GM15510 (cell line): ENCODE data around the gene ITPKC.

Source experiments
- POLR2A ChIP-seq: IDR thresholded peaks from 3 replicates; pipeline ENCODE4 v1.6.1; 2011; ENCODE audit warnings: borderline replicate concordance; ENCODE audit not compliant: insufficient read length; ENCODE audit errors: extremely low read depth

The ITPKC gene

DNA sequence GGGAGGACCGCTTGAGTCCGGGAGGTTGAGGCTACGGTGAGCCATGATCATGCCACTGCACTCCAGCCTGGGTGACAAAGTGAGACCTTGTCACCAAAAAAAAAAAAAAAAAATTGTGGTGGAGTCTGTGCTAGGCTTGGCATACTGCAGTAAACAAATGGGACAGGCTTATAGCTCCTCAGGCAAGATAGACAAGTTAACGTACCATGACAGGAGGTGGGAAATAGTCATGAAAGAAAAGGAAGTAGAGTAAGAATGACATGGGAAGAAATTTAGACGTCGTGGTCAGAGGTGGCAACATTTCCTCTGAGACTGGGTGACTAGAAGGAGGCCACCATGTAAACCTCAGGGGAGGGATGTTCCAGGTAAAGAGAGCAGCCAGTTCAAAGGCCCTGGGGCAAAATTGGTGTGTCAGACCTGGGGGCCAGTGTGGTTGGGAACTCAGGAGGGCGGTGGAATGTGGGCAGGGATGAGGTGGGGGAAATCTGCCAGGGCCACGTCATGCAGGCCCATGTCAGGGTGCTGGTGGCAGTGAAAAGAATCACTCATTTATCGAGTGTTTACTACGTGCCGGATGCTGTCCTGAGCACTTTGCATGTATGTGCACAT is 39.7 kb downstream of the ITPKC start:
- no peak for TF ChIP-seq POLR2A

DNA sequence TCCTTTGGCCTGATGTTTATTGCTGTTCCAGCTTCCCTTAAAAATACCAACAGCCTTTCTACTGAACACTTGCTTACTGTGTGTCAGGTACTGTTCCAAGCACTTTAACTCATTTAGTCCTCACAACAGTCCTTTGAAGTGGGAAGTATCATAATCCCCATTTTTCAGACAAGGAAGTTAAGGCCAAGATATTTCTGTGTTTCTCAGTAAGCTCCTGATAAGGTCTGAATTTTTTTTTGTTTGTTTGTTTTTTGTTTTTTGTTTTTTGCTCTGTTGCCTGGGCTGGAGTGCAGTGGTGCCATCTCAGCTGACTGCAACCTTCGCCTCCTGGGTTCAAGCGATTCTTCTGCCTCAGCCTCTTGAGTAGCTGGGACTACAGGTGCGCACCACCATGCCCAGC is 41.6 kb downstream of the ITPKC start:
- TF ChIP-seq POLR2A: no peak

DNA sequence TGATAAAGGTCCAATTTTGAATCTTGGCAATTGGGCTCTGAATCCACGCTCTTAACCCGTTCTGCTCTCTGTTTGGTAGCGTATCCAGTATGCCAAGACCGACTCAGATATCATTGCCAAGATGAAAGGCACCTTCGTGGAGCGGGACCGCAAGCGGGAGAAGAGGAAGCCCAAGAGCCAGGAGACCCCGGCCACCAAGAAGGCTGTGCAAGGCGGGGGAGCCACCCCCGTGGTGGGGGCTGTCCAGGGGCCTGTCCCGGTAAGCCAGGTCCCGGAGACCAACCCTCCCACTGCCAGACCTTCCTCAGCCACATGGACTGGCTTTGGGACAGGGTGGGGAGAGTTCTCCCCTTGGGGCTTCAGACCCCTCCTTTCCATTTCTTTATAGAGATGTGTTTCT is 42.4 kb downstream of the ITPKC start:
- TF ChIP-seq POLR2A: no peak

DNA sequence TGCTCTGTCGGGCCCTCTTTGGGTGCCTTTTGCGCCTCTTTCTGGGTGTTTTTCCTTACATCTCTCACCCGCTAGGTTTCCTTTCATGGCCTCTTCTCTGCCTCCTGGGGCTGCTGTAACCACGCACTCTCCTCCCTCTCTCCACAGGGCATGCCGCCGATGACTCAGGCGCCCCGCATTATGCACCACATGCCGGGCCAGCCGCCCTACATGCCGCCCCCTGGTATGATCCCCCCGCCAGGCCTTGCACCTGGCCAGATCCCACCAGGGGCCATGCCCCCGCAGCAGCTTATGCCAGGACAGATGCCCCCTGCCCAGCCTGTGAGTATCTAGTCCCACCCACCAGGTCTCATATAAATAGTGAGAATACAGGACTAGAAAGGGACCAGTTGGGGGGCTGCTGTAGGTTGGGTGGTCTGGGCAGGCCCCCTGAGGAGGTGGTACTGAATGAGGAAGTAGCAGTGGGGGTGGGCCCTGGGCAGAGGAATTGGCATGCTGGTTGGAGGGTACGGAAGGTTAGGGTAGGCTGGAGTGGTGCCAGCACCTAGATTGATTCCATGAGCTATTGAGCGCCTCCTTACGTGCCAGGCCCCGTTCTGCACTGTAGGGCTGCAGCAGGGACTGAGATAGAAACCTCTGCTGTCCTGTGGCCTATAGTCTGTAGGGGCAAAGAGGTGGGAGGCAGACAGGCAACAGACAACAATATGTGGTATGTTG is 46.0 kb downstream of the ITPKC start:
- TF ChIP-seq POLR2A: no peak

DNA sequence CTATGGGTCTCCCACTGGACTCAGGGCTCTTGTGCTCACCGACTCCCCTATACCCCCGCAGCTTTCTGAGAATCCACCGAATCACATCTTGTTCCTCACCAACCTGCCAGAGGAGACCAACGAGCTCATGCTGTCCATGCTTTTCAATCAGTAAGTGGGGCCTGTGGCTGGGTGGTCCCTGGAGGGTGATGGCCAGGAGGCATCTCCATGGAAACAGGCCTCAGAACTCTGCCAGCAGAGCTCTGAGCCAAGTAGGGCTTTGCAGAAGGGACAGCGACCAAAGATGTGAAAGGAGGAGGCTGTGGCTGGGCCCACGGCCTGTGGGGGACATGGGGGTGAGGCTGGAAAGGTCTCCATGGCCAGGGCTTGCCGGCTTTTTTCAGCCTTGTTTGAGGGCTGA is 46.6 kb downstream of the ITPKC start:
- no peak for TF ChIP-seq POLR2A

DNA sequence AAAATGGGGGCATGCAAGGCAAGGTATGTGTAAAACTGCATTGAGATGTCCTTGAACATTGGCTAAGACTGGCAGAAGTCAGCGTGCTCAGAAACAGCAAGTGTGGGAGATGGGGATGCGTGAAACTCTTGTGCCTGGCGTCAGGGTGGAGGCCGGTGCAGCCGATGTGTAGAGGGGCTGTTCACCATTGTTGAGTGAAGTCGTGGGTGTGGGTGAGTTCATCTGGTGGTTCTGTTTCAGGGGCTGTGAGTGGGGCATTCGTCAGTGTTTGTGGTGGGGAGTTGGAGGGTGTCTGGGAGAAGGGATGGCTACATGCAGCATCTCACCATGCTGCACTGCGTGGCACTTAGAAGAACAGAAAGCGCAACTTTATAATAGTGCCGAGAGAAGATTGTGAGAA is 47.1 kb downstream of the ITPKC start:
- TF ChIP-seq POLR2A: no peak

DNA sequence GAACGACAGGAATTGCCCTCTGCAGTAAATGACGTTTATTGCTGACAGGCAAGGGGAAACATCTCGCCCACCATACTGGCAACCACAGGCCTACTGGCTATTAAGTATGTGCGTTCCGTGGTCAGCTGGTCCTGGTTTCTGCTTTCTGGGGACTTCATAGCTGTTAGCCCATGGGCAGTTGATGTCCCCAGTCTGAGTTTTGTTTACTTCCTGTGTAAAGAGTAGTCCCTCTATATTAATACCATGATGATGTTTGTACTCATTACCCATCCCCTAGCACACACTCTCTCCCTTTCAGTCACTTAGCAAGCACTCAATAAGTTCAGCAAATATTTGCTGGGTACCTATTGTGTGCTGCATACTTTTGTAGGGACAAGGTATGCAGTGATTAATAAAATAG is 52.0 kb downstream of the ITPKC start:
- no peak for TF ChIP-seq POLR2A

DNA sequence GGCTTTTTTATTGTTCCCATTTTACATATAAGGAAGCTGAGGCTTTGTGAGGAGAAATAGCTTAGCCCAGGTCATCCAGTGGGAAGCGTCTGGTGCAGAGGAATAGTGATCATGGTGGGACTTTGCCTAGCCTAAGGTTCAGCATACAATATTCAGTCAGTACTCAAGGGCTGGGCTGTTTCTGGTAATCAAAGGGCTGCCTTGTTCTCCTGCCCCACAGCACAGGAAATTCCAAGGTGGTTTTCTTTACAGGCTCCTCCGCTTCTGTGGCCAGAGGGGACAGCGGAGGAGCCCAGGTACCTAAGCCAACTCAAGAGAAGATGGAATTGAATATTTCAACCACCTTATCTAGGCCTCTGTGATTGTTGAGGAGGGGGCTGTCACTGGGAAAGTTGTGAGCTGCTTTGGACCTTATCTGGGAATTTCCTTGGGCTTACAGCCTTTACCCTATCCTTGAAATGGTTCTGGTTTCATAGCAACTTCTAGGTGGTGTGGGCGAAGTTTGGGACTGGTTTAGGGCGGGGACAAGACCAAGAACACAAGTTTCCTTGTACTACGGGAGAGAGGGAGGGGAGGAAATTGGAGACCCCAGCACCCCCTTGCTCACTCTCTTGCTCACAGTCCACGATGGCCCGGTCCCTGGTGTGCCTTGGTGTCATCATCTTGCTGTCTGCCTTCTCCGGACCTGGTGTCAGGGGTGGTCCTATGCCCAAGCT is 58.2 kb downstream of the ITPKC start, which contains the start of gene MIA:
MIA (plus strand) TSS at position 606 of the 716 bp plus-strand sequence; CDS start at position 628, 22 bp downstream.
- TF ChIP-seq POLR2A: no peak

DNA sequence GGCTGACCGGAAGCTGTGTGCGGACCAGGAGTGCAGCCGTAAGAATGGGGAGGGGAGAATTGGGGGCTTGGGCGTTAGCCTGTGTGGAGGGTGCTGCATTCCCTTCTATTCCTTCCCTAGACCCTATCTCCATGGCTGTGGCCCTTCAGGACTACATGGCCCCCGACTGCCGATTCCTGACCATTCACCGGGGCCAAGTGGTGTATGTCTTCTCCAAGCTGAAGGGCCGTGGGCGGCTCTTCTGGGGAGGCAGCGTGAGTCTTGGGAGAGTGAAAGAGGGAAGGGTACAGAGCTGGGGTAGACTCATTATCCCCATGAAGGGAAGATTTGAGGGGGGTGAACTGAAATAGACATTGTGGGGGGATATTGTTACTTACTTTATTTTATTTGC is 58.7 kb downstream of the ITPKC start:
- TF ChIP-seq POLR2A: no peak

DNA sequence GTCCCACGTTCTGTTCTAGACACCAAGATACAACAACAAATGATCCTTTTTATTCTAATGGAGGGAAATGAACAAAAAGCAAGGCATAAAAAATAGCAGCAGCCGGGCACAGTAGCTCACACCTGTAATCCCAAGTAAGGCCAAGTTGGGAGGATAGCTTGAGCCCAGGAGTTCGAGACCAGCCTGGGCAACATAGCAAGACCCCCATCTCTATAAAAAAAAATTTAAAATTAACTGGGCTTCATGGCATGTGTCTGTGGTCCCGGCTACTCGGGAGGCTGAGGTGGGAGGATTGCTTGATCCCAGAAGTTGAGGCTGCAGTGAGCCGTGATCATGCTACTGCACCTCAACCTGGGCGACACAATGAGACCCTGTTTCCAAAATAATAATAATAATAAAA is 59.5 kb downstream of the ITPKC start:
- TF ChIP-seq POLR2A: no peak

DNA sequence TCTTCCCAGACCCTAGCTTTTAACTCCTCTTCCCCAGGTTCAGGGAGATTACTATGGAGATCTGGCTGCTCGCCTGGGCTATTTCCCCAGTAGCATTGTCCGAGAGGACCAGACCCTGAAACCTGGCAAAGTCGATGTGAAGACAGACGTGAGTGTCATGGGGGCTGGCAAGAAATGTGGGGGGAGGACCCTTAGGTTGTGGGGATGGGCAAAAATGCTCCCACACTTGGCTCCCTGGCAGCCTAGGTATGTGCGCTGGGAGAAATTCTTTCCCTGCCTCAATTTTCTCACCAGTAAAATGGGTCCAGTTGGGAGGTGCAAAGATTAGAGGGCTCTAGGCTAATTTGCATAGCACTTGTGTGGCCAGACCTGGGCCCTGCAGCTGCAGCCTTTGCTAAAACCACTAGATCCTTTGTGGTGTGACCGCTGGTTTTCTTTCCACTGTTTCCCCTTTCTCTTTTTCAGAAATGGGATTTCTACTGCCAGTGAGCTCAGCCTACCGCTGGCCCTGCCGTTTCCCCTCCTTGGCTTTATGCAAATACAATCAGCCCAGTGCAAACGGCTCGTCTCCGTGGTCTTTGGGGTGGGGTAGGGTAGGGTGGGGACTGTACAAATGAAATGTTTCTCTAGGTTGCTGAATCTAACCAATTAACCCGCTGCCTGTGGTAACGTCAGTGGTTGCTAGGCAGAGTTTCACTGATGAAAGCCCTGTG is 60.2 kb downstream of the ITPKC start:
- no peak for TF ChIP-seq POLR2A

DNA sequence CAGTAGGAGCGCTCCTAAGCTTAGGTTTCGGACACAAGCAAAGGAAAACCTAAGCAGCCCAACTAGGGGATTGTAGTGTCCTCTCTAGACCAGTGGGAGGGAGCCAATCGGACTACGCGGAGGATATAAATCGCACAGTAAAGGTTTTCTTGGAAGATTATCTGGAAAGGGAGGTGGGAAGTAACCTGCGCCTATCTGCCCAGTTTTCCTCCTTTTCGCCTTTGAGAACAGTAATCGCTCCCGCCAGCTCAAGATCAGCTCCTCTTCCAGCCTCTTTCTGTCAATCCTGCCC is 60.7 kb downstream of the ITPKC start:
- TF ChIP-seq POLR2A: no peak

DNA sequence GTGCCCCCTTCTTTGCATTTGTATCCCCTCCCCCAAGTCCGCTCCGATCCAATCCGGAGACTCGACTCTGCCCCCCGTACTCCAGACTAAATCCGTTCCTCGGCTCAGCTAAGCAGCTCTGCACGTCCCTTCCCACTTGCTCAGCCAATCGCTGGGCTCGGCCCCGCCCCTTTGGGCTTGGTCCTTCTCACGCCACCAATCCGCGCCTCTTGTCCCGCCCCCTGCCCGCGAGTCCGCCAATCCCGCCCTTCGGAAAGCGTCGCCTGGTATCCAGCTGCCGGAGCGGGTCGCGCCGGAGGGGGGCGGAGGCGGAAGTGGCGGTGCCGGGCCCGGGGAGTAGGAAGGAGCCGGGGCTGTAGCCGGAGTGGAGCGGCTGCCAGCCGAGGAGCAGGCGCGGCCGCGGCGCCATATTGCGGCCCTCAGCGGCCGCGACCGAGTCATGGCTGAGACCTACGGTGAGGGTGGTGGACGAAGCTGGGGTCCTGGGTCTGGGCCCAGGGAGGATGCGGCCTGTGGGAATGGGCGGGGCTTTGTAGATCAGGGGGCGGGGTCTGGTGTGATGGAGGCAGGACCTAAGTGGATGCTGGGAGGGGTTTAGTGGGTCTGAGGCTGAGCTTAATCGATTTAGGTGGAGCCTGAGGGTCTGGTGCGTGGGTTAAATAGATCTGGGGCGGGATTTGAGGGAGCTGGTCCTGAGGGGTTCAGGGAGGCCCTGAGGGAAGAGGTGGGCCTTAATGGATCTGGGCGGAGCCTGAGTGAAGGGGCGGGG is 61.2 kb downstream of the ITPKC start, which contains the start of gene RAB4B:
RAB4B (plus strand) TSS at position 311 of the 769 bp plus-strand sequence; CDS start at position 440, 129 bp downstream.
- peak; percentile 64 for TF ChIP-seq POLR2A

DNA sequence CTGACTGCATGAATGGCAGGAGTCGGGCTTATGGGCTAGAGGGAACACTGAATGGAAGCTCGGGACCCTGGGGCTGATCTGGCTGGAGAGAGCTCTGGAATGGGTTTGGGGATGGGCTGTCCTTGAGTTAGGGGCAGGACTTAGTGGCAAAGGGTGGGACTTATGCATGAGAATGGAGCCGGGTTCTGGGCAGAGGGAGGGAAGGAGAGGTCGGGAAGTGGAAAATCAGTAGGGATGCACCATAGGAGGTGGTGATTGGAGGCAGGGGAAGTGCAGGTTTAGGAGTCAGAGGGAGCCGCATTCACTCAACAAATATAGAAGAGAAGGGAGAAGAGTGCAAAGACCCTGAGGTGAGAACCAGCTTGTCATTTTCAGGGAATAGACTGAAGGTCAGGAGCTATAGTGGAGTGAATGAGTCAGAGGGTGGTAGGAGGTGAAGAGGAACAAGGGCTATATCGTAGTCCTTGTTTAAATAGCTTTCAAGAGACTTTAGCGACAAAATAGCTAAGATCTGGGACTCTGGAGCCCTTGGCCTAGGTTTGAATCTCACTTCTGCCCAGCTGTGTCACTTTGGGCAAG is 61.9 kb downstream of the ITPKC start:
- no peak for TF ChIP-seq POLR2A
